Astrocyte of the cerebellum (primary cell): Measurements from ENCODE around the gene FOXS1.
"Not testable (repeated sequence)": the region's sequence is repeated elsewhere in the genome, so short reads cannot be mapped to it uniquely, and the experiment has no call there.

Source experiments
- DNase-seq: peaks from one replicate; pipeline ENCODE4 v3.0.0-alpha.2; 2011; ENCODE audit warnings: low read depth
- H3K4me3 ChIP-seq: 2 replicates; pipeline ENCODE4 v1.5.1; 2011; ENCODE audit warnings: mild to moderate bottlenecking, low read depth, low read length, moderate library complexity
- in situ Hi-C: cut with HindIII; loops from 2 replicates; pipeline ENCODE4 v1.10.0; 2017; ENCODE audit warnings: low sequenced_read_pairs
- TF ChIP-seq, protein P1 (sequence below): IDR thresholded peaks from 2 replicates; pipeline ENCODE4 v1.5.1; 2012; ENCODE audit warnings: low read length, low read depth, moderate library complexity, mild to moderate bottlenecking; ENCODE audit errors: missing control alignments

The FOXS1 gene

DNA sequence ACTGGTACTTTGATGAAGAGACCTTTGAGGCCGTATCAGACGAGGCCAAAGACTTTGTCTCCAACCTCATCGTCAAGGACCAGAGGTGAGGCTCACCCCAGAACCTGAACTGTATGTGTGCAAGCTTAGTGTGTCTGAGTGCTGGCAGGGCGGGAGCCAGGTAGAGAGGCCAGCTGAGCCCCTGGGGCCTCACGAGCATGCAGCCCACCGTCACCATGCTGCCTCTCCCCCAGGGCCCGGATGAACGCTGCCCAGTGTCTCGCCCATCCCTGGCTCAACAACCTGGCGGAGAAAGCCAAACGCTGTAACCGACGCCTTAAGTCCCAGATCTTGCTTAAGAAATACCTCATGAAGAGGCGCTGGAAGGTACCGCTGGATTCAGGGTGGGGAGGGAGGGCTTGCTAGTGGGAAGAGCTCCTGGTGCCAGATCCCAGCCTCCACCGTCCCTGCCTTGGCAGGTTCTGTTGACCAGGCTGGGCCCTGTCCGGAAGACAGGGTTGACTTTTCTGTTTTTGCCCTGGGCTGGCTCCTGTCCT is 13.6 kb downstream of the FOXS1 start:
- no peak for DNase-seq
- TF ChIP-seq, protein P1, sequence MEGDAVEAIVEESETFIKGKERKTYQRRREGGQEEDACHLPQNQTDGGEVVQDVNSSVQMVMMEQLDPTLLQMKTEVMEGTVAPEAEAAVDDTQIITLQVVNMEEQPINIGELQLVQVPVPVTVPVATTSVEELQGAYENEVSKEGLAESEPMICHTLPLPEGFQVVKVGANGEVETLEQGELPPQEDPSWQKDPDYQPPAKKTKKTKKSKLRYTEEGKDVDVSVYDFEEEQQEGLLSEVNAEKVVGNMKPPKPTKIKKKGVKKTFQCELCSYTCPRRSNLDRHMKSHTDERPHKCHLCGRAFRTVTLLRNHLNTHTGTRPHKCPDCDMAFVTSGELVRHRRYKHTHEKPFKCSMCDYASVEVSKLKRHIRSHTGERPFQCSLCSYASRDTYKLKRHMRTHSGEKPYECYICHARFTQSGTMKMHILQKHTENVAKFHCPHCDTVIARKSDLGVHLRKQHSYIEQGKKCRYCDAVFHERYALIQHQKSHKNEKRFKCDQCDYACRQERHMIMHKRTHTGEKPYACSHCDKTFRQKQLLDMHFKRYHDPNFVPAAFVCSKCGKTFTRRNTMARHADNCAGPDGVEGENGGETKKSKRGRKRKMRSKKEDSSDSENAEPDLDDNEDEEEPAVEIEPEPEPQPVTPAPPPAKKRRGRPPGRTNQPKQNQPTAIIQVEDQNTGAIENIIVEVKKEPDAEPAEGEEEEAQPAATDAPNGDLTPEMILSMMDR, result no peak
- no peak overlapping the region for H3K4me3 ChIP-seq
- in situ Hi-C loops, result no loop called here

DNA sequence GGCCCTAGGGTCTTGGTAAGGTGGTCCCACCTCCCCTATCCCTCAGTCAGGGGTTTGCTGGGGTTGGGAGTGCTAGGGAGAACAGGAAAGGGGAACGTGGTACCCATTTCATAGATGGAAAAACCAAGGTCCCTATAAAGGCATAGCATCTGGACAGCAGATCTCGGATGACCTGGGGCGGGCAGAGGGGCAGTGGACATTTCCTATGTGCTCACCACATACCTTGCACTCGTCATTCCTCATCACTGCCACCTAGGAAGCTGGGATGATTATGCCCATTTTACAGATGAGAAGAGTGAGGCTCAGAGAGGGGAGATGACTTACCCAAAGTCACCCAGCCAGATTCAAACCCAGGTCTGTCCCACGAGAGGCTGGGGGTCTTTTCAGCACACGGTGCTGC is 14.2 kb downstream of the FOXS1 start:
- in situ Hi-C loops, result no loop called here
- DNase-seq, result no peak
- TF ChIP-seq, protein P1, result no peak
- H3K4me3 ChIP-seq, result no peak overlapping the region

DNA sequence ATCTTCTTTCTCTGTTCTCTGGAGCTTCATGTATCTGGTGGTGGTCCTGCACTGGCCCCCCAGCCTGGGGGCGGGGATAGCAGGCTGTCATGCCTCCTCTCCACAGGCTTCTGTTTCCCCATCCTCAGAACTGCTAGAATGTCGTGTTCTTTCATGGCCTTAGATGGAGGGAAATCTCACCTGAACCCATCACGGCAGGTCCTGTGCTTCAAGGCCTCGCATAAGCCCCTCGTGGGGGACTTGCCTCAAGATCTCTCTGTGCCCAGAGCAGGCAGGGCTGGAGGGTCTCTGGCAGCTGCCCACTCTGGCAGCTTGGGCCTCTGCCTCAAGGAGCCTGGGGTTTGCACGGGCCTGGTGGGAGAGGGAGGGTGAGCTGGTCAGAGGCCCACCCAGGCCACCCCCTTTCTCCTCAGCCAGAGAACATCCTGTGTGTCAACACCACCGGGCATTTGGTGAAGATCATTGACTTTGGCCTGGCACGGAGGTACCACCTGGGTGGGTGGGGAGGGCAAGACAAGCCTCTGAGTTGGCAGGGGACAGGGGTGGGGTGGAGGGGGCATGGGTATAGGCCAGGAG is 14.9 kb downstream of the FOXS1 start:
- H3K4me3 ChIP-seq, result no peak overlapping the region
- in situ Hi-C loops, result no loop called here
- TF ChIP-seq, protein P1, result no peak
- DNase-seq, result no peak

DNA sequence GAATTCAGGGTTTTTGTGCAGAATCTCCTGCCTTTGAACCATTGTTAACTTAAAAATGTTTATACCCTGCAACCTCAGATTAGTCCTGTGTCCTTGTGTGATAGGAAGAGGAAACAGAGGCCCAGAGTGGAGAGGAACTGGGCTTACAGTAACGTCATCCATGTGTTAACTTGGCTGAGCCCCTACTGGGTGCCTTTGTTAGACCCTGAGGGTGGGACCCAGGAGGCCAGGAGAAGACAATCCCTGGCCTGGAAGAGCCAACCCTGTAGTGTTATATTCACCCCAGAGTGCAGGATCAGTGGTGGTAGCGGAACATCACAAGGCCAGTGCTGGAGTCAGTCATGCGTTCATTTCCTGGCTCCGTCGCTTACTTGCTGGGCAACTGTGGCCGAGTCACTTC is 15.7 kb downstream of the FOXS1 start:
- TF ChIP-seq, protein P1, result no peak
- in situ Hi-C loops, result no loop called here
- H3K4me3 ChIP-seq, result no peak overlapping the region
- DNase-seq, result no peak

DNA sequence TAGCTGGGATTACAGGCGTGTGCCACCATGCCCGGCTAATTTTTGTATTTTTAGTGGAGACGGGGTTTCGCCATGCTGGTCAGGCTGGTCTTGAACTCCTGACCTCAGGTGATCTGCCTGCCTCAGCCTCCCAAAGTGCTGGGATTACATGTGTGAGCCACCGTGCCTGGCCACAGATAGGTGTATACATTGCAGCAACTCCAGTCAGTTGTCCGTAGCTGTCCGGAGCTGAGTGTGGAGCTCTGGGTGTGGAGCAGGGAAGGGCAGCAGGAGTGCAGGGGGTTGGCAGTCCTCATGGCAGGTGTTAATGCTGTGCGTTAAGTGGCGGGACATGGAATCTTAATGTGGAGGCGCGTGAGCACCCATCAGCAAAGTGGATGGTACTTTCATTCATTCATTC is 17.4 kb downstream of the FOXS1 start:
- DNase-seq, in situ Hi-C loops, H3K4me3 ChIP-seq: not testable (repeated sequence)

DNA sequence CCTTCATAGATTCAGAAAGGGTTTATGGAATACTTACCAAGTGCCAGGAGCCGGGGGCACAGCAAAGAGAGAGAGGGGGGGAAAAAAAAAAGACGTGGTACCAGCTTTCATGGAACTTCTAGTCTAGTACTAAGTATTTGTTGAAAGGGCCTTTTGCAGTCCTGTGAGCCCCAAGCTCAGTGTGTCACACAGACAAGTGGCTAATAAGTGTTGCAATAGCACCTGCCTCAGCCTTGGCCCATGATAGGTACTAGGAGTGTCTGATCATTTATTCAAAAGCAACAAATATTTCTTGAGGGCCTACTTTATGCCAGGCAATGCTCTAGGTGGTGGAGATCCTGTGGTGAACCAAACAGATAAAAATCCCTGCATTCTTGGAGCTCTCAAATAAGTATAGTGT is 18.3 kb downstream of the FOXS1 start:
- TF ChIP-seq, protein P1, result no peak
- no peak overlapping the region for H3K4me3 ChIP-seq
- in situ Hi-C loops, result no loop called here
- DNase-seq, result no peak

DNA sequence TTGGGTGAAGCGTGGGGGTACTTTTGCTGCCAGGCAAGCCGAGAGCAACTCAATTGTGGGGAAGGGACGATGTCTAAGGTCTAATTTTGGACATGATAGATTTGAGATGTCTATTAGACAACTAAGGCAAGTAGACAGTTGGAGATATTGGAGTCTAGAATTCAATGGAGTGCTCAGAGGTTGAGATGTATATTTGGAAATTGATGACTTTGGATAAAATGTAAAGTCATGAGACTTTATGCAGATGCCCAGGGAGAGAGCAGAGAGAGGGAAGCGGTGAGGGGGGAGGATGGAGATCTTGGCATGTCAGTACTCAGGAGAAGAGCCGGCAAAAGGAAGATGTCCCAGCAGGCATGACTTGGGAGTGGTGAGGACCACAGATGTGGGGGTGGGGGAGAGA is 19.3 kb downstream of the FOXS1 start:
- DNase-seq, result no peak
- in situ Hi-C loops, result no loop called here
- TF ChIP-seq, protein P1, result no peak
- no peak overlapping the region for H3K4me3 ChIP-seq
